ENCODE measurements around the gene APLN. TPM values are rescaled to one million over a fixed set of nuclear protein-coding genes. Genes with fewer than 3 reads are reported as not detected.

APLN gene
- total RNA-seq, 3 donors from 2014 or later, result 0.29 to 0.43 (median 0.41) TPM

Other genes starting within 250 kb of the APLN start
- gene SMARCA1, start 131.5 kb downstream of the APLN start, total RNA-seq, result 10 to 100 TPM in 1 of 3 donors, 1 to 10 TPM in 2; 3.1 to 31.6 (median 6.0) TPM
- gene OCRL, start 114.7 kb downstream of the APLN start, total RNA-seq, result 10 to 100 TPM; 27.0 to 34.5 (median 30.7) TPM
- 10 to 100 TPM in 2 of 3 donors, 1 to 10 TPM in 1; 4.9 to 14.5 (median 11.3) TPM for gene XPNPEP2, start 84.0 kb upstream of the APLN start, total RNA-seq
- gene SASH3, start 125.0 kb upstream of the APLN start, total RNA-seq, result 10 to 100 TPM in 1 of 3 donors, 1 to 10 TPM in 2; 6.1 to 10.1 (median 7.2) TPM
- gene ZDHHC9, start 188.9 kb upstream of the APLN start, total RNA-seq, result 10 to 100 TPM; 23.1 to 41.2 (median 33.6) TPM